Stimulated activated naive CD8-positive, alpha-beta T cell treated with anti-CD3 and anti-CD28 coated beads, Interleukin-15, Interleukin-2, amounts not matched to agents 100 ng/mL and 50 ng/mL, for 24 hours (primary cell): Measurements from ENCODE around the gene ZNF236.

Source experiments
- H3K27ac Mint-ChIP-seq: one replicate; pipeline ENCODE4 v1.8.0; 2021; ENCODE audit warnings: mild to moderate bottlenecking, mixed read lengths
- H3K27me3 Mint-ChIP-seq: one replicate; pipeline ENCODE4 v1.8.0; 2021; ENCODE audit warnings: mixed read lengths
- H3K36me3 Mint-ChIP-seq: one replicate; pipeline ENCODE4 v1.8.0; 2021; ENCODE audit warnings: low read depth, mixed read lengths
- H3K4me1 Mint-ChIP-seq: one replicate; pipeline ENCODE4 v1.8.0; 2021; ENCODE audit warnings: low read depth, mixed read lengths
- H3K4me3 Mint-ChIP-seq: one replicate; pipeline ENCODE4 v1.8.0; 2021; ENCODE audit warnings: mild to moderate bottlenecking, mixed read lengths
- H3K9me3 Mint-ChIP-seq: one replicate; pipeline ENCODE4 v1.8.0; 2021; ENCODE audit warnings: mixed read lengths

Gene ZNF236

DNA sequence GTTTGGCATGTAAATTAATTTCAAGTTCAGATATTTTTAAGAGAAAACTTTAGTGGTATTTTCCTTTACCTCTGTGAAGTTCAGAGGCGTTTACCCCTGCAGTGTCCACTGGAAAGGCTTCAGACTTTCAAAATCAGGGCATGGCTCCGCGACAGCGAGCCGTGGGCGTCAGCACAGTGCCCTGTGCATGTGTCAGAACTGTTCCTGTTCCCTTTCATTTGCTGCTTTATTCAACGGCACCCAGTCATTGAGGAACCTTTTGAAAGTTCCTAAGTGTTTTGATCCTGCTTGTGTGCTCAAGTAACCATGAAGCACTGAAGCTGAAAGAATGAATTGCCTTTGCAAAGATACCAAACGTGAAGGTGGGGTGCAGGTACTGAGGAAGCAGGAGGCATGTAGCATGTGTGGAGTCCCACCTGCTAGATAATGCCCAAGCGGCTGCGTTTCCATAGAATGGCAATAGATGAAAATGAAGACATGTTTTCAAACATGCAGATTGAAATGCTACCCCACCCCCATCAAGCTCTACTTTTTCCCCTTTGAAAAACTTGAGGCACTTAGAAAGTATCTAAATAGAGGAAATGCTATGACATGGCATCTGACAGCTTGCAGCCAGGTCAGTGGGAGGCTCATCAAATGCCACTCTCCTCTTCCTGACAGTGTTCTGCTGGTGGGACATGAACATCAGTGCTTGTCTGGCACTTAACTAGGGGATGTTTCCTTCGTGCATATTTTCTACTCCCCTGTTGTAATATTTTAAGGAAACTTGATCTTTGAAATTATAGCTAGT, 148.6 kb downstream of the ZNF236 start:
- Mint-ChIP-seq H3K9me3 (no peaks in the 10 kb centered on the region), H3K36me3 (peaks cover 16% of the 10 kb centered on the region), H3K4me1 (peaks cover 9% of the 10 kb centered on the region), H3K27ac (no peak overlapping the region), H3K4me3 (no peak overlapping the region), H3K27me3 (no peaks in the 10 kb centered on the region)

DNA sequence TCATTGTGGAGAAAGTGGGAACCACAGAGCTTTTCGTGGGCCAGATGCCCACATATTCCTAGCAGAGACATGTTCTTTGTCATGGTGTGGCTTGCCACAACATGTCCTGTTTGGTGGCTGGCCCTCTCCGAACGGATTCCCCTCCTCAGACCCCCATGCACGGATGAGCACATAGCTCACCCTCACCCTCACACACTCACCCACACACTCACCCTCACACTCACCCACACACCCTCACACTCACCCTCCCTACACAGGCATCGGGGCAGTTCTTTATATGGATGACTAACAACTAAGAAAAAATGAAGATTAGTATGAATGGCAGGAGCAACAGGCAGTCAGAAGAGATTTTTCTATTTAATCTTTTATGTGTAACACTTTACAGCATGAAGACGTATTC, 149.9 kb downstream of the ZNF236 start:
- H3K27me3 Mint-ChIP-seq, result no peaks in the 10 kb centered on the region
- peaks cover 16% of the 10 kb centered on the region for H3K36me3 Mint-ChIP-seq
- H3K4me1 Mint-ChIP-seq, result peaks cover 9% of the 10 kb centered on the region
- H3K27ac Mint-ChIP-seq, result no peak overlapping the region
- H3K9me3 Mint-ChIP-seq, result no peaks in the 10 kb centered on the region
- no peak overlapping the region for H3K4me3 Mint-ChIP-seq

DNA sequence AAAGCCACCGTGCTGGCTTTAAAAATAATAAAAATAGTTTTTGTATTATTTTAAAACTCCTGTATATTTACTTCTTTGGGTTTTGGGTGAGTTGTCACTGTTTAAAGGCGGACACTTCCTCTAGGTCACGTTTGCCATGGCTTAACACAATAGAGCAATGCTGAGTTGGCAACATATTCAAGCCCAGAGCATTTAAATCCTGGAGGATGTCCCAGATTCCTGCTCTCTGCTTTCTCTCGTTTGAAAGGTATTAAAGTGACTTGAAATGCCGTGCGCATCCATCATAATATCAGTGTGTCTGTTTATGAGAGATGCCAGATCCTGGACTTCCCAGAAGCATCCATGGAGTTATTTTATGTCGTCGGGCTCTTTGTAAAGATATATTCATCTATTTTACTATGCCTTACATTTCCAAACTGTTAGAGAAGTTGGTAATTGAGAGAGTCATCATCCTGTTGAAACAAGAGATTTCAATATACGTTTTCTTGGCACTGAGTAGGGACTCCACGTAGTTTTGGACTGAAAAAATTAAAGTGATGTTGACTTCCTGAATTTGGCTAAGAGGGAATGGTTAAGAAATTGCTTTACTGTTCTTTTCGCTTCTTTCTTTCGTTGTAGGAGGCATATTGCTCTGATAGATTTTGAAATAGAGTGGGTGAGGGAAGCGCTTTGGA, 150.6 kb downstream of the ZNF236 start:
- Mint-ChIP-seq H3K27ac (no peak overlapping the region), H3K9me3 (no peaks in the 10 kb centered on the region), H3K4me3 (no peak overlapping the region), H3K36me3 (peaks cover 16% of the 10 kb centered on the region), H3K4me1 (peaks cover 9% of the 10 kb centered on the region), H3K27me3 (no peaks in the 10 kb centered on the region)

DNA sequence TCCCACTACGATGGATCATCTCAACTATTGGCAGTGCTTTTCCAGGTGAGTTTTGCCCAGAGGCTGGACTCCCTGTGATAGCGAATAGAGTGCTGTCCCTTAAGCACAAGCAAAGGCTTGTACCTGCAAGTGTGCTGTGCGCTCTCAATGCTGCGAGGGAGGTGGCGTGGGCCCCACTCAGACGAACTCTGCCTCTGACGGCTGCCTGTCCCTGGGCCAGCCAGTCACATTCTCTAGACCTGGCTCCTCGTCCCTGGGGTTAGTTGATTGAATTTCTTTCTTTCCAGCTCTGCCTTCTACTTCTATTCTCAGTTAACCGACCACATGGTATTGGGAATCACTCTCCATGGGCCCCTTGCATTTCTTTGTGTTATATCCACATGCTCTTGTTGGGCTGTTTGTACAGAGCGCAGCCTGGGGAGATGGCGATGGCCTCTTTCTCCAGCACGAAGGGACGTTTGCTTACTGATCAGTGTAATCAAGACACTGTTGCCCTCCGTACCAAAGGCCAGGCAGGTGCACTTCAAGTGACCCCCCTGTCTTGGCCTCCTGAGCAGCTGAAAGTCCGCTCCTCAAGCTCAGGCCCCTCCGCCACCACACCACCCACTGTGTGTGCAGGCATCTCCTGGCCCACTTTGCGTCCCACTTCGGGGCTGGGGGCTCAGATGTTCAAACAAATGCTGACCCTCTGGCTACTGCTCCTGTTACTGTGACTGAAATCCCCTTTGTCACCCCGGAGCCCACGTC, 151.3 kb downstream of the ZNF236 start:
- peaks cover 14% of the 10 kb centered on the region for H3K36me3 Mint-ChIP-seq
- H3K4me1 Mint-ChIP-seq, result peaks cover 9% of the 10 kb centered on the region
- no peak overlapping the region for H3K4me3 Mint-ChIP-seq
- no peaks in the 10 kb centered on the region for H3K9me3 Mint-ChIP-seq
- no peaks in the 10 kb centered on the region for H3K27me3 Mint-ChIP-seq
- no peak overlapping the region for H3K27ac Mint-ChIP-seq

DNA sequence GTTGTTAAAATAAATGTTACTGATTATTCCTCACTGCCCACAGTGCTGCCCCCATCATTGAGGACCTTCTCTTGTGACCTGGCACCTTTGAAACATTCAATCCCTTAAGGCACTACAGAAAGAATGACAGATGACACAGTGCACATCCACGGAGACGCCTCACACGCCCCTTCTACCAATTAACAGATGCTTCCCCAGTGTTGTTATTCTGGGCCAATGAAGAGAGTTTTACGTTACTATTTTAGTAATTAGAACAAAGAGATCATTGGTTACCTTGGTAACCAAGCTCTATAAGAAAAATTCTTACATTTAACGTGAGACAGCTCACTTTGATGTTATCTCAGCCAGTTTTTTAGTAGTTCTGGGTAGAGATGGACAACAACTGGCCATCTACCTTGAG, 152.0 kb downstream of the ZNF236 start:
- H3K27me3 Mint-ChIP-seq, result no peaks in the 10 kb centered on the region
- peaks cover 9% of the 10 kb centered on the region for H3K4me1 Mint-ChIP-seq
- H3K27ac Mint-ChIP-seq, result no peak overlapping the region
- peaks cover 14% of the 10 kb centered on the region for H3K36me3 Mint-ChIP-seq
- no peak overlapping the region for H3K4me3 Mint-ChIP-seq
- no peaks in the 10 kb centered on the region for H3K9me3 Mint-ChIP-seq

DNA sequence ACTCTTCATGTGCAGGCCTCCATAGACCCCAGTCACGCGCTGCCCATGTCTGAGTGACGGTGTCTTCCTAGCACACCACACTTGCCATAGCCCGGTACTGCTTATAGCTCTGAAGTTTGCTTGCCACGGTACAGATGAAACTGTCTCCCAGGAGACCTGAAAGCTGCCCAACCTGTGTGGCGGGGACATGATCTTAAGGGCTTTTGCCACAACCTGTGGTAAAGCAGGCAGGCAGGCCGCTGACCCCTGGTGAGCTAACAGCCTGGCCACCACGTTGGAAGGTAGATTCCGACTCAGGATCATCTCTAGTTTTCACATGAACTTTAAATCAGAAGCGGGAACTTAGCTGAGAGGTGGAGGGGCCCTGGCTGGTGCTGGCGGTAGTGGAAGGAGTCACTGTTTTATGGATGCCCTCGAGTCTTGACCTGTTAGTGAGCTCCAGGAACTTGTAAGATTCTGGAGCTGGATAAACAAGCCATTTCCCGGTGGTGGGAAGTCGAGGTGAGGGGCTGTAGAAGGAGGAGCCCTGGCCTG, 153.3 kb downstream of the ZNF236 start:
- no peak overlapping the region for H3K27ac Mint-ChIP-seq
- H3K27me3 Mint-ChIP-seq, result no peaks in the 10 kb centered on the region
- H3K4me3 Mint-ChIP-seq, result no peak overlapping the region
- peaks cover 9% of the 10 kb centered on the region for H3K4me1 Mint-ChIP-seq
- peaks cover 18% of the 10 kb centered on the region for H3K36me3 Mint-ChIP-seq
- H3K9me3 Mint-ChIP-seq, result no peaks in the 10 kb centered on the region

DNA sequence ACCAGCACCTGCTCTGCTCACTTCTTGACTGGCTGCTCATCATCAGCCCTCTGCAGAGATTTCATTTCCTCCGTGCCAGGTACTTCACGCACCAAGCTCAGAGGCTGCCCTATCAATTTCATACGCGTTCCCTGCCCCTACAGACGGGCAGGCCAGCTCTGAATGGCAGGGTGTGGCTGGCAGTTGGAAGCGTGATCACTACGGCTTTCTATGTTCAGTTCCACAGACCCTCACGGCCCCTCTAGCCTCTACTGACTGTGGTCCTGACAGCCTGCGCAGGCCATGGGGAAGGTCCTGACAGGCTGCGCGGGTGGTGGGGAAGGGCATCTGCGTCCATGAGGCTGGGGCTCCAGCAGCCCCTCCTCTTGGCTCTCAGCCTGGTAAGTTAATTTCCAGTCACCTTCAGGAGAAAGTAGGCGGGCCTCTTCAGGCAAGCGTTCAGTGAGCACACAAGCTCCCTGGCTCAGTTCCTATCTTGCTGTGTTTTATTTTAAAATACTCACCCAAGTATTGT, 154.8 kb downstream of the ZNF236 start:
- no peaks in the 10 kb centered on the region for H3K27me3 Mint-ChIP-seq
- no peak overlapping the region for H3K27ac Mint-ChIP-seq
- no peaks in the 10 kb centered on the region for H3K9me3 Mint-ChIP-seq
- peaks cover 13% of the 10 kb centered on the region for H3K36me3 Mint-ChIP-seq
- H3K4me3 Mint-ChIP-seq, result no peak overlapping the region
- H3K4me1 Mint-ChIP-seq, result no peaks in the 10 kb centered on the region

DNA sequence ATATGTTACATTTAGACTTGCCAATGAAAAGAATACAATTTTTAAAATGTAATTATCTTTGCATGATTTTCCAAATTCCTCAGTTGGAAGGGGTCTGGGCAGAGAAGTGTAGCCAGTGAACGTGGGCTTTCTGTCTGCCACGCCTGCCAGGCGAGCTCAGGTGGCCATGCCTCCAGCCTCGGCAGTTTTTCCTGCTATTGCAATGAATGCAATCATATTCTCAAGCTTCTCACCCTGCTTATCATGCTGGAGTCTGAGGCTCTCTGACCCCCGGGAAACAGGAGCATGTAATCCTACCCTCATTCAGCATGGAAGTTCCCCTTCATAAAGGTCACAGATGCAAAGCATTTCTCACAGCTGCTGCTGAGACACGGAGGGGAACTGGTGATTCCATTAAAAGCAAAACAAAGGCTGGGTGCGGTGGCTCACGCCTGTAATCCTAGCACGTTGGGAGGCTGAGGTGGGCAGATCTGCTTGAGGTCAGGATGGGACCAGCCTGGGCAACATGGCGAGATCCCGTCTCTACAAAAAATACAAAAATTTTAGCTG, 155.4 kb downstream of the ZNF236 start:
- H3K27me3 Mint-ChIP-seq, result no peaks in the 10 kb centered on the region
- H3K36me3 Mint-ChIP-seq, result peaks cover 13% of the 10 kb centered on the region
- no peak overlapping the region for H3K27ac Mint-ChIP-seq
- H3K4me3 Mint-ChIP-seq, result no peak overlapping the region
- no peaks in the 10 kb centered on the region for H3K9me3 Mint-ChIP-seq
- H3K4me1 Mint-ChIP-seq, result no peaks in the 10 kb centered on the region

DNA sequence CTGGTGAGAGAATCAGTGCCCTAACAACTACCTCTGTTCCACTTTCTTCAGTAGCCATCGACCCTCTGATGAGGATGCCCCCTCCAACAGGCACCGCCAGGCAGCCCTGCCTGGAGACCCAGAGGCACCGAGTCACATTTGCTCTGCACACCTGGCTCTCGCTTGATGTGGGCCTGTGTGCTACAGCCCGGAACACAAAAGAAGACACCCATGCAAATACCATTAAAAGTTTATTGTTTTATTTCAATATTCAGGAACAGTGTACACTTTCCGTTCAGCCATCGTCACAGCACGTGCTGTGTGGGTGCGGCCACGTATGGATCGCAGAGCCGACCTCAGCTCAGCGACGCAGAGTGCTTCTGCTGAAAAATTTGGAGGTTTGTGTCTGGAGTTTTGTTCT, 156.3 kb downstream of the ZNF236 start:
- Mint-ChIP-seq H3K27ac (no peak overlapping the region), H3K4me3 (no peak overlapping the region), H3K9me3 (no peaks in the 10 kb centered on the region), H3K36me3 (peaks cover 12% of the 10 kb centered on the region), H3K27me3 (no peaks in the 10 kb centered on the region), H3K4me1 (peaks cover 5% of the 10 kb centered on the region)

DNA sequence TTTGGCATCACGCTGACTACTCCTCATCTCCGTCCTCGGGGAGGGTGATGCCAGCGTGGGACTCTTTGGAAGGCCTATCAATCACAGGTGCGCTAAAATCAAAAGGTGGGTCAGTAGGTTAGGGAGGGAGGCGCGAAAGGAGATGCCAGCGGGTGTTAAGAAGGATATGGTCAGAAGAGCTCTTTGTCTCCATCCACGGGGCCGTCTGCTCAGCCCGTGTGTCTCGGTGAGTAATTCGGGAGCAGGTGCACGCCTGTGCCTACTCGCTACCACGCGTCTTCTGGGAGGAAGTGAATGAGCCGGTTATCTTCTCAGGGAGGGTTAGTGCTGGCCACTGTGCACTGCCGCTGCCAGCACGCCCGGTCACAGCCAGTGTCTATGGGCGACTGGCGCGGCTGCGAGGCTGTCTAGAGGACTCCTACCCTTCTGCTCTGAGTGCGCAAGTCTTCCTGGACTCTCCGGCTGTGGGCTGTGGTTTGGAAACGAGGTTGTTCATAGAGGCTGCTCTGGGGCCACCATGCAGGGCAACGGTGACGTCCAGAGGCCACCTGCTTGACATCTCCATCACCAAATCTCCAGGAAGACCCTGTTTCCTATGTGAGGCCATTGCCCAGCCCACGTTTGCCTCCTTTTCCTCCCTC, 156.9 kb downstream of the ZNF236 start:
- peaks cover 5% of the 10 kb centered on the region for H3K4me1 Mint-ChIP-seq

DNA sequence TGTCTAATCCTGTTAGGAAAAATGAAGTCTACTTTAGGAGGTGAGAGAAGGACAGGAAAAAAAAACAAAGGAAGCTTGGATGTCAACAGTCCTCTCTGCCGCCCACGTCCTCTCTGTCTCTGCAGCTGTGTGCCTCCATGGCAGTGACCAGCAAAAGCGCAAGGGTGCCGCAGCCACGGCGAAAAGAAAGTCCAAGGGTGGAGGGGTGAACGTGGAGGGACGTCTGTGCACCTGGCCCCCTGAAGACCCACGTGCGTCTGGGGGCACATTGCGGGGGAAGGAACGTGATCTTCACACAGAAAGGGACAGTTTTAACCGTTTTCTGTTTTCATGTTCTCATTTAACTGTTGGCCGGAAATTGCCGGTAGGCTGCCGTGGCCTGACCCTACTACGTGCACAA, 157.5 kb downstream of the ZNF236 start:
- H3K27me3 Mint-ChIP-seq, result no peaks in the 10 kb centered on the region
- peaks cover 5% of the 10 kb centered on the region for H3K4me1 Mint-ChIP-seq

More for the DNA sequence above, 156.9 kb downstream of the ZNF236 start:
- H3K4me3 Mint-ChIP-seq, result no peak overlapping the region
- H3K27ac Mint-ChIP-seq, result no peak overlapping the region
- peaks cover 10% of the 10 kb centered on the region for H3K36me3 Mint-ChIP-seq
- H3K27me3 Mint-ChIP-seq, result no peaks in the 10 kb centered on the region
- no peaks in the 10 kb centered on the region for H3K9me3 Mint-ChIP-seq

DNA sequence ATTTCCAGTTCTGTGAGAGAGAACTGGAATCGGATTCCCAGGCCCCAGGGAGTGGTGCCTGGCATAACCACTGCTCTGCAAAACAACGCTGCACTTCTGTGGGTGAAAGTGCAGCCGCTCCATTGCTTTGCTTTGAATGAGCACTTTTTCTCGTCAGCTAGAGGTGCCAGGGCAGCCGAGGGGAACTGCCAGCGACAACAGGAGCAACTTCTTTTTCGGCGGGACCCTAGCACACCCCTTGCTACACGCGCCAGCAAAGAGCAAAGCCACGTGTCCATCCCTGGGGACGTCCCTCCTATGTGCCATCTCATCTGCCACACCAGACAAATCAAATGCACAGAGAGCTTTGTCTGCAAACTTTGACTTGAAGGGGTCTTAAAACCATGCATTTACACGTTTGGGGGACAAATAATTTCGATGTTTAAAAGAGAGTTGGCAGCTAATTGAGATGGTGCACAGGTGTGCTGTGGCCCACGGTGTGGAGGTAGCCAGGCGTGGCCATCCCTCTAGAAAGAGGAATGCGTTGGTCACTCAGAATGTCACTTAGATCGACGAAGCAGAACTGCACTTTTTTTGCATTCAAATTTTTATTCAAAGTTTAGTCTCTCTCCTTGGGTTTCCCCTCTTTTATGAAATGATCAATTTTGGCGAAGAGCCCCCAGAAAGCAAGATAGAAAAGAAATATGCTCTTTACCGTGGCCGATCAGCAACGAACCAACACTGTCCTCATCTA, 158.5 kb downstream of the ZNF236 start:
- H3K36me3 Mint-ChIP-seq, result peaks cover 10% of the 10 kb centered on the region
- peaks cover 5% of the 10 kb centered on the region for H3K4me1 Mint-ChIP-seq
- no peak overlapping the region for H3K27ac Mint-ChIP-seq
- no peak overlapping the region for H3K4me3 Mint-ChIP-seq
- H3K9me3 Mint-ChIP-seq, result no peaks in the 10 kb centered on the region
- H3K27me3 Mint-ChIP-seq, result no peaks in the 10 kb centered on the region

More for the DNA sequence above, 157.5 kb downstream of the ZNF236 start:
- Mint-ChIP-seq H3K27ac (no peak overlapping the region), H3K9me3 (no peaks in the 10 kb centered on the region), H3K4me3 (no peak overlapping the region), H3K36me3 (peaks cover 10% of the 10 kb centered on the region)

DNA sequence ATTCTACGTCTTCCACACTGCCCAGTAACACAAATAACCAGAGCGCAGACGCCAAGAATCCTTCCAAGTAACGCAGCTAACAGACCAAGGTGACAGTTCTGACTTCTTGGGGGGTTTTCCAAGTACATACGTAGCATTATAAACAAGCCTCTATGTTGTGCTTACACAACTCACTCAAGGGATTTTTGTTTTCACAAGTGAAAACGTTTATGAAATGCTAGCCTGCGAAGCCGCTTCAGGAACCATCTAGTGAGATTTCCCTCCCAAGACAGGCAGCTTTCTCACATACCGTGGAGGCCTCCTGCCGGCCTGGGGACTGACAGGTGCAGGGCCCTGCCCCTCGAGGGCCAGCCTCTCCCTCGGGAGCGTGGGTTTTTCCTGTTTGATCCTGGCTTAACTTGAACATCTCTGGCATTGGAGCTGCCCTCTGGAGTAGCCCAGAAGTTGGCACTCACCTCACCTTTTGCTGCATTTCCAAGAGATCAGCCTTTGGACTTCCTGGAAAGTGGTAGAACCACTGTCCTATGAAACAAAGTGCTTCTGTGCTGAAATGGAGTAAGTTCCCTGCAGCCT, 159.1 kb downstream of the ZNF236 start:
- peaks cover 5% of the 10 kb centered on the region for H3K4me1 Mint-ChIP-seq
- no peak overlapping the region for H3K4me3 Mint-ChIP-seq
- H3K9me3 Mint-ChIP-seq, result no peaks in the 10 kb centered on the region
- H3K27me3 Mint-ChIP-seq, result no peaks in the 10 kb centered on the region
- H3K36me3 Mint-ChIP-seq, result peaks cover 10% of the 10 kb centered on the region
- H3K27ac Mint-ChIP-seq, result no peak overlapping the region
